SK-N-SH (cell line): ENCODE measurements around the gene DGUOK.

ENCODE experiments used
- CHD2 ChIP-seq: fragments of 150-350 bp; IDR thresholded peaks from 2 replicates; pipeline ENCODE4 v1.6.1; 2018; ENCODE audit warnings: low read length; ENCODE audit not compliant: partially characterized antibody
- CTCF ChIP-seq: fragments of 200-600 bp; sonication (generic); IDR thresholded peaks from 2 replicates; pipeline ENCODE4 v1.6.1; 2017; ENCODE audit warnings: antibody characterized with exemption, mild to moderate bottlenecking, moderate library complexity
- JUND ChIP-seq: IDR thresholded peaks from 2 replicates; pipeline ENCODE4 v1.4.0; 2012
- RAD21 ChIP-seq: IDR thresholded peaks from 2 replicates; pipeline ENCODE4 v1.6.1; 2012; ENCODE audit warnings: mild to moderate bottlenecking, low read length
- RFX5 ChIP-seq: IDR thresholded peaks from 2 replicates; pipeline ENCODE4 v1.6.1; 2012; ENCODE audit warnings: mild to moderate bottlenecking, improper control_type of control experiment, low read length
- SMC3 ChIP-seq: IDR thresholded peaks from 2 replicates; pipeline ENCODE4 v1.6.1; 2012; ENCODE audit warnings: low read depth, low read length, improper control_type of control experiment
- TAF1 ChIP-seq: IDR thresholded peaks from 2 replicates; pipeline ENCODE4 v1.6.1; 2012; ENCODE audit warnings: low read depth, mild to moderate bottlenecking, low read length, moderate library complexity, borderline replicate concordance
- TEAD4 ChIP-seq: IDR thresholded peaks from 2 replicates; pipeline ENCODE4 v1.4.0; 2012; ENCODE audit warnings: mild to moderate bottlenecking, borderline replicate concordance; ENCODE audit not compliant: insufficient read depth
- TF ChIP-seq, protein P1 (sequence below): IDR thresholded peaks from 2 replicates; pipeline ENCODE4 v1.6.1; 2012; ENCODE audit warnings: mild to moderate bottlenecking, low read depth, low read length, moderate library complexity
- TF ChIP-seq, protein P2 (sequence below): IDR thresholded peaks from 2 replicates; pipeline ENCODE4 v1.4.0; 2012; ENCODE audit warnings: low read depth

DNA sequence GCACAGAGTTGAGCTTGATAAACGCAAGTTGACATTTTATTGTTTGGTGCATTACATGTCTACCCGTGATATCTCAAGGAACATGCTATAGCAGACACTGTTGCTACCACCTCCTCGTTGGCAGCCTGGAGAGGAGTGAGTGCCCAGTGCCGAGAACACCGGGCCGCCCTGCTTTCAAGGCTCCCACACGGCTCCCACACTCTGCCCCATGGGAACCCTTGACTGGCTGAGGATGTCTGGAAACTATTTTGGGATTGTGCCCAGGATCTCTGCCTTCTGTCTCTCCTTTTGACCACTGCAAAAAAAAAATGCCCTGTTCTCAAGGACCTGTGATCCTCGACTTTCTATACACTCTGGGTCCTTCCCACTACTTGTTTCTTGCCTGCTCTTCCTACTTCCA is 79.1 kb downstream of the DGUOK start:
- TF ChIP-seq CTCF (no peak), TEAD4 (no peak), RAD21 (no peak), SMC3 (no peak), JUND (no peak), RFX5 (no peak), CHD2 (no peak), TAF1 (no peak)
- TF ChIP-seq, protein P1, sequence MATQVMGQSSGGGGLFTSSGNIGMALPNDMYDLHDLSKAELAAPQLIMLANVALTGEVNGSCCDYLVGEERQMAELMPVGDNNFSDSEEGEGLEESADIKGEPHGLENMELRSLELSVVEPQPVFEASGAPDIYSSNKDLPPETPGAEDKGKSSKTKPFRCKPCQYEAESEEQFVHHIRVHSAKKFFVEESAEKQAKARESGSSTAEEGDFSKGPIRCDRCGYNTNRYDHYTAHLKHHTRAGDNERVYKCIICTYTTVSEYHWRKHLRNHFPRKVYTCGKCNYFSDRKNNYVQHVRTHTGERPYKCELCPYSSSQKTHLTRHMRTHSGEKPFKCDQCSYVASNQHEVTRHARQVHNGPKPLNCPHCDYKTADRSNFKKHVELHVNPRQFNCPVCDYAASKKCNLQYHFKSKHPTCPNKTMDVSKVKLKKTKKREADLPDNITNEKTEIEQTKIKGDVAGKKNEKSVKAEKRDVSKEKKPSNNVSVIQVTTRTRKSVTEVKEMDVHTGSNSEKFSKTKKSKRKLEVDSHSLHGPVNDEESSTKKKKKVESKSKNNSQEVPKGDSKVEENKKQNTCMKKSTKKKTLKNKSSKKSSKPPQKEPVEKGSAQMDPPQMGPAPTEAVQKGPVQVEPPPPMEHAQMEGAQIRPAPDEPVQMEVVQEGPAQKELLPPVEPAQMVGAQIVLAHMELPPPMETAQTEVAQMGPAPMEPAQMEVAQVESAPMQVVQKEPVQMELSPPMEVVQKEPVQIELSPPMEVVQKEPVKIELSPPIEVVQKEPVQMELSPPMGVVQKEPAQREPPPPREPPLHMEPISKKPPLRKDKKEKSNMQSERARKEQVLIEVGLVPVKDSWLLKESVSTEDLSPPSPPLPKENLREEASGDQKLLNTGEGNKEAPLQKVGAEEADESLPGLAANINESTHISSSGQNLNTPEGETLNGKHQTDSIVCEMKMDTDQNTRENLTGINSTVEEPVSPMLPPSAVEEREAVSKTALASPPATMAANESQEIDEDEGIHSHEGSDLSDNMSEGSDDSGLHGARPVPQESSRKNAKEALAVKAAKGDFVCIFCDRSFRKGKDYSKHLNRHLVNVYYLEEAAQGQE = no peak
- TF ChIP-seq, protein P2, sequence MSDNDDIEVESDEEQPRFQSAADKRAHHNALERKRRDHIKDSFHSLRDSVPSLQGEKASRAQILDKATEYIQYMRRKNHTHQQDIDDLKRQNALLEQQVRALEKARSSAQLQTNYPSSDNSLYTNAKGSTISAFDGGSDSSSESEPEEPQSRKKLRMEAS = no peak
